MM.1S (cell line): ENCODE measurements around the gene PTPRJ.

Source experiments
- EZH2phosphoT487 ChIP-seq: fragments of 300-600 bp; sonication (generic); IDR thresholded peaks from 2 replicates; pipeline ENCODE4 v1.6.1; 2018; ENCODE audit warnings: antibody characterized with exemption, low read length
- TF ChIP-seq, protein P1 (sequence below): fragments of 300-600 bp; sonication (generic); IDR thresholded peaks from 2 replicates; pipeline ENCODE4 v1.5.1; 2016; ENCODE audit warnings: antibody characterized with exemption, low read length, mixed read lengths

DNA sequence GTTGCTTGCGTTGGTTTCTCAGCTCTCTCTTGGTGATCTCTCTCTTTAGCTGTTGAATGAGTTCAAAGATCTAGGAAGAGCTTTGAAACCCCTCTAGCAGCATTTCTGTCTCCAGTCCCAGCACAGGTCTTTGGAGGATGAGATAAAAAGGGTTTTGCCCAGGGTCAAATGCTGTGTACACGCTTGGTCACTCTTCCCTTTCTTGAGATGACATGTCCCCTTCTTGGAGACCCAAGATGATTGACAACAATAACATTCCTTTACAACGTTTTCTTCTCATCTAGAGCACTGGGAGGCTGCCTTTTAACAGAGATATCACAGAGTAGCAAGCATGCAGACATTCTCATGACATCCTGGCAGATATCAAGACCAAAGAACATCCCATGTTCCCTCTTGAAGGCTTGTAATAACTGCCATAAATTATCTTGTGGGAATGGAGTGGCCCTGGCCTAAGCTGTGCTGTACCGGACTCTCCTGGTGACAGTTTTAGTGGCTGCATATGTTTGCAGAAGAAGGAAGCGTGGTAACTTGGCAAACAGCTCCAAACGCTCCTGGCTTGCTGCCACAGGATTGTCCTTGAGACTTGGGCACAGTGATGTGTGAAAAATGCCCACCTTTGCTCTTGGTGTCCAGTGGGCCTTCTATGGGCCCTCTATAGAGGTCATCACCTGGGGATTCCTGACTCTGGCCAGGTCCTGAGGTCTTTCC, 107.8 kb downstream of the PTPRJ start:
- TF ChIP-seq, protein P1, sequence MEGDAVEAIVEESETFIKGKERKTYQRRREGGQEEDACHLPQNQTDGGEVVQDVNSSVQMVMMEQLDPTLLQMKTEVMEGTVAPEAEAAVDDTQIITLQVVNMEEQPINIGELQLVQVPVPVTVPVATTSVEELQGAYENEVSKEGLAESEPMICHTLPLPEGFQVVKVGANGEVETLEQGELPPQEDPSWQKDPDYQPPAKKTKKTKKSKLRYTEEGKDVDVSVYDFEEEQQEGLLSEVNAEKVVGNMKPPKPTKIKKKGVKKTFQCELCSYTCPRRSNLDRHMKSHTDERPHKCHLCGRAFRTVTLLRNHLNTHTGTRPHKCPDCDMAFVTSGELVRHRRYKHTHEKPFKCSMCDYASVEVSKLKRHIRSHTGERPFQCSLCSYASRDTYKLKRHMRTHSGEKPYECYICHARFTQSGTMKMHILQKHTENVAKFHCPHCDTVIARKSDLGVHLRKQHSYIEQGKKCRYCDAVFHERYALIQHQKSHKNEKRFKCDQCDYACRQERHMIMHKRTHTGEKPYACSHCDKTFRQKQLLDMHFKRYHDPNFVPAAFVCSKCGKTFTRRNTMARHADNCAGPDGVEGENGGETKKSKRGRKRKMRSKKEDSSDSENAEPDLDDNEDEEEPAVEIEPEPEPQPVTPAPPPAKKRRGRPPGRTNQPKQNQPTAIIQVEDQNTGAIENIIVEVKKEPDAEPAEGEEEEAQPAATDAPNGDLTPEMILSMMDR = no peak
- TF ChIP-seq EZH2phosphoT487 = no peak
